Neural progenitor cell (in vitro differentiated cells): ENCODE measurements around the gene LARP6. TPM values are rescaled to one million over a fixed set of nuclear protein-coding genes. Genes with fewer than 3 reads are reported as not detected.

Source experiments
- DNase-seq: peaks from one replicate; pipeline ENCODE4 v3.0.0-alpha.2; 2016; ENCODE audit warnings: low spot score
- H2AFZ ChIP-seq: fragments of 200-600 bp; sonication (generic); replicated peaks from 2 replicates; pipeline ENCODE4 v1.6.1; 2016; ENCODE audit warnings: antibody characterized with exemption
- H3F3A ChIP-seq: fragments of 200-600 bp; sonication (generic); 2 replicates; pipeline ENCODE4 v1.6.1; 2016; ENCODE audit warnings: antibody characterized with exemption, low read depth
- H3K27ac ChIP-seq: fragments of 200-600 bp; sonication (generic); 2 replicates; pipeline ENCODE4 v1.5.1; 2016; ENCODE audit warnings: mild to moderate bottlenecking
- H3K27me3 ChIP-seq: fragments of 200-600 bp; sonication (generic); 2 replicates; pipeline ENCODE4 v1.6.1; 2016; ENCODE audit warnings: mild to moderate bottlenecking, moderate library complexity
- H3K36me3 ChIP-seq: fragments of 200-600 bp; sonication (generic); 2 replicates; pipeline ENCODE4 v1.5.1; 2016
- H3K4me1 ChIP-seq: fragments of 200-600 bp; sonication (generic); 2 replicates; pipeline ENCODE4 v1.6.1; 2016; ENCODE audit warnings: mixed run types
- H3K4me2 ChIP-seq: fragments of 200-600 bp; sonication (generic); 2 replicates; pipeline ENCODE4 v1.6.1; 2016
- H3K4me3 ChIP-seq: fragments of 200-600 bp; sonication (generic); 2 replicates; pipeline ENCODE4 v1.5.1; 2016
- H3K79me2 ChIP-seq: fragments of 200-600 bp; sonication (generic); 2 replicates; pipeline ENCODE4 v1.6.1; 2016; ENCODE audit warnings: low read depth
- H3K9ac ChIP-seq: fragments of 200-600 bp; sonication (generic); 2 replicates; pipeline ENCODE4 v1.6.1; 2016
- H3K9me3 ChIP-seq: fragments of 200-600 bp; sonication (generic); 2 replicates; pipeline ENCODE4 v1.5.1; 2016; ENCODE audit warnings: low read depth
- H4K20me1 ChIP-seq: fragments of 200-600 bp; sonication (generic); 2 replicates; pipeline ENCODE4 v1.6.1; 2016; ENCODE audit warnings: low read depth
- H3K27ac Mint-ChIP-seq: 3 replicates; pipeline ENCODE4 v1.8.0; 2021; ENCODE audit warnings: mixed read lengths
- H3K27me3 Mint-ChIP-seq: 2 replicates; pipeline ENCODE4 v1.8.0; 2022; ENCODE audit warnings: low read depth, mild to moderate bottlenecking, inconsistent platforms, moderate library complexity, mixed read lengths; ENCODE audit not compliant: insufficient read depth
- H3K36me3 Mint-ChIP-seq: 3 replicates; pipeline ENCODE4 v1.8.0; 2021; ENCODE audit warnings: mixed read lengths
- H3K4me1 Mint-ChIP-seq: 3 replicates; pipeline ENCODE4 v1.8.0; 2021; ENCODE audit warnings: mixed read lengths
- H3K4me3 Mint-ChIP-seq: 3 replicates; pipeline ENCODE4 v1.8.0; 2021; ENCODE audit warnings: mild to moderate bottlenecking, moderate library complexity, mixed read lengths
- H3K9me3 Mint-ChIP-seq: 3 replicates; pipeline ENCODE4 v1.8.0; 2020; ENCODE audit warnings: mixed read lengths
- EZH2 ChIP-seq: fragments of 200-600 bp; sonication (generic); IDR thresholded peaks from 2 replicates; pipeline ENCODE4 v1.6.1; 2017; ENCODE audit warnings: antibody characterized with exemption, mild to moderate bottlenecking, moderate library complexity
- EZH2phosphoT487 ChIP-seq: fragments of 200-600 bp; sonication (generic); IDR thresholded peaks from 2 replicates; pipeline ENCODE4 v1.6.1; 2017; ENCODE audit warnings: antibody characterized with exemption
- total RNA-seq: library from RNA; depleted of rRNA; stranded (reverse); fragments of >200 nt; gene quantifications from 2 replicates; pipeline ENCODE4 v1.2.3, GENCODE V29; 2015; ENCODE audit warnings: low replicate concordance
- TF ChIP-seq, protein P1 (sequence below): fragments of 200-600 bp; sonication (generic); IDR thresholded peaks from 2 replicates; pipeline ENCODE4 v1.5.1; 2017; ENCODE audit warnings: antibody characterized with exemption, mild to moderate bottlenecking

LARP6 gene
- total RNA-seq, 1 donor from 2014 or later, result 19.3 TPM

DNA sequence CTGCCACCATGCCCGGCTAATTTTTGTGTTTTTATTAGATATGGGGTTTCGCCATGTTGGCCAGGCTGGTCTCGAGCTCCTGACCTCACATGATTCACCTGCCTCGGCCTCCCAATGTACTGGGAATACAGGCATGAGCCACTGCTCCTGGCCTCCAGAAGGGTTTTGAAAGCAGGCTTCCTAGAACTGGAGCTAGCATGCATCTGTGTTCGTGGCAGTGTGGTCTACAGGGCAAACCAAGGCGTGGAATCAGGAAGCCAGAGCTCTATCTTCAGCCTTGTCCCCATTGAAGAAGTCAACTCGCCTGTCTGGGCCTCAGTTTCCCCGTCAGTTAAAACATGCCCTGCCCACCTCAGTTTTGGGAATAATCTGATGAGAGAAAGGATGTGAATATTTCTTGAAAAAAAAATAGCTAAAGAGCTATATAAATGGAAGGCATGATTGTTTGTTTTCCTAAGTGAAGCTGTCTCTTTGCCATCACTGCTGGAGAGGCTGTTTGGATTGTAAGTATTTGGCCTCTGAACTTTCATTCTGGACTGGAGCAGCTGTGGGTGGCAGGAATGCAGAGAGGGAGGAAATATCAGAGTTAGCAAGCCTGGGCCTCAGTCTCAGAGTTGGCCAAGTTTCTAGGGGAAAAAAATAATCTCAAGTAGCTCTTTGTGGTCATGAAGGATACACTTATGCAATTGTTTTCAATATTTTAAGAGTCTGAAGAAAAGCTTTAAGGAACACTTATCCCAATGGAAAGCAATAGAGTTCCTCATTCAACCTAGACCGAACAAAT lies 54.1 kb downstream of the LARP6 start:
- Mint-ChIP-seq H3K4me3 (no peak overlapping the region), H3K4me1 (peaks cover 11% of the 10 kb centered on the region), H3K27me3 (no peaks in the 10 kb centered on the region), H3K27ac (no peak overlapping the region), H3K36me3 (no peaks in the 10 kb centered on the region), H3K9me3 (no peaks in the 10 kb centered on the region)
- Histone ChIP-seq H3K79me2 (no peaks in the 10 kb centered on the region), H3F3A (no peaks in the 10 kb centered on the region), H3K9ac (no peak overlapping the region), H3K27ac (no peak overlapping the region), H4K20me1 (no peaks in the 10 kb centered on the region), H2AFZ (no peak overlapping the region), H3K4me3 (no peak overlapping the region), H3K36me3 (no peaks in the 10 kb centered on the region), H3K4me1 (no peaks in the 10 kb centered on the region), H3K27me3 (no peaks in the 10 kb centered on the region), H3K9me3 (no peaks in the 10 kb centered on the region), H3K4me2 (no peak overlapping the region)
- TF ChIP-seq, protein P1, sequence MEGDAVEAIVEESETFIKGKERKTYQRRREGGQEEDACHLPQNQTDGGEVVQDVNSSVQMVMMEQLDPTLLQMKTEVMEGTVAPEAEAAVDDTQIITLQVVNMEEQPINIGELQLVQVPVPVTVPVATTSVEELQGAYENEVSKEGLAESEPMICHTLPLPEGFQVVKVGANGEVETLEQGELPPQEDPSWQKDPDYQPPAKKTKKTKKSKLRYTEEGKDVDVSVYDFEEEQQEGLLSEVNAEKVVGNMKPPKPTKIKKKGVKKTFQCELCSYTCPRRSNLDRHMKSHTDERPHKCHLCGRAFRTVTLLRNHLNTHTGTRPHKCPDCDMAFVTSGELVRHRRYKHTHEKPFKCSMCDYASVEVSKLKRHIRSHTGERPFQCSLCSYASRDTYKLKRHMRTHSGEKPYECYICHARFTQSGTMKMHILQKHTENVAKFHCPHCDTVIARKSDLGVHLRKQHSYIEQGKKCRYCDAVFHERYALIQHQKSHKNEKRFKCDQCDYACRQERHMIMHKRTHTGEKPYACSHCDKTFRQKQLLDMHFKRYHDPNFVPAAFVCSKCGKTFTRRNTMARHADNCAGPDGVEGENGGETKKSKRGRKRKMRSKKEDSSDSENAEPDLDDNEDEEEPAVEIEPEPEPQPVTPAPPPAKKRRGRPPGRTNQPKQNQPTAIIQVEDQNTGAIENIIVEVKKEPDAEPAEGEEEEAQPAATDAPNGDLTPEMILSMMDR, result no peak
- no peak for TF ChIP-seq EZH2phosphoT487
- TF ChIP-seq EZH2, result no peak
- DNase-seq, result no peak

DNA sequence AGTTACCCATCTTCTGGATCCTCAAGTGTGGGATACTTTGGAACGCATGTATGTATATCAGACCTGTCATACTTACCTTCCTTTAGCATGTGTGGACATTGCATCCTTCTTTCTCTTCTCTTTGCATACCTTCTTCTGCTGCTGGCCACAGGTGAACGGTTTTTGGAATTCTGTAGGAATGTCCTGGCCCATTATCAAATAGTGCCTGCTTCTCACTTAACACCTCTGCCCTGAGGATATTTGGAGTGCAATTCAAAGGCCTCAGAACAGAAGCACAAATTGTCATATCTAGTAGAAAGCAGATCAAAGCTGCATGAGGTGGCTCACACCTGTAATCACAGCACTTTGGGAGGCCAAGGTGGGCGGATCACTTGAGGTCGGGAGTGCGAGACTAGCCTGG lies 56.5 kb downstream of the LARP6 start:
- H3K27ac Mint-ChIP-seq, result no peak overlapping the region
- Histone ChIP-seq H3K9me3 (no peaks in the 10 kb centered on the region), H3K79me2 (no peaks in the 10 kb centered on the region), H3K4me3 (no peak overlapping the region), H2AFZ (no peak overlapping the region), H3K4me1 (no peaks in the 10 kb centered on the region), H3K27ac (no peak overlapping the region), H3K9ac (no peak overlapping the region), H3K4me2 (no peak overlapping the region), H3F3A (no peaks in the 10 kb centered on the region), H3K36me3 (no peaks in the 10 kb centered on the region), H4K20me1 (no peaks in the 10 kb centered on the region), H3K27me3 (no peaks in the 10 kb centered on the region)
- H3K36me3 Mint-ChIP-seq, result no peaks in the 10 kb centered on the region
- no peaks in the 10 kb centered on the region for H3K9me3 Mint-ChIP-seq
- TF ChIP-seq, protein P1, result no peak
- no peak for TF ChIP-seq EZH2
- no peak overlapping the region for H3K4me3 Mint-ChIP-seq
- peaks cover 11% of the 10 kb centered on the region for H3K4me1 Mint-ChIP-seq
- no peak for DNase-seq
- H3K27me3 Mint-ChIP-seq, result no peaks in the 10 kb centered on the region

DNA sequence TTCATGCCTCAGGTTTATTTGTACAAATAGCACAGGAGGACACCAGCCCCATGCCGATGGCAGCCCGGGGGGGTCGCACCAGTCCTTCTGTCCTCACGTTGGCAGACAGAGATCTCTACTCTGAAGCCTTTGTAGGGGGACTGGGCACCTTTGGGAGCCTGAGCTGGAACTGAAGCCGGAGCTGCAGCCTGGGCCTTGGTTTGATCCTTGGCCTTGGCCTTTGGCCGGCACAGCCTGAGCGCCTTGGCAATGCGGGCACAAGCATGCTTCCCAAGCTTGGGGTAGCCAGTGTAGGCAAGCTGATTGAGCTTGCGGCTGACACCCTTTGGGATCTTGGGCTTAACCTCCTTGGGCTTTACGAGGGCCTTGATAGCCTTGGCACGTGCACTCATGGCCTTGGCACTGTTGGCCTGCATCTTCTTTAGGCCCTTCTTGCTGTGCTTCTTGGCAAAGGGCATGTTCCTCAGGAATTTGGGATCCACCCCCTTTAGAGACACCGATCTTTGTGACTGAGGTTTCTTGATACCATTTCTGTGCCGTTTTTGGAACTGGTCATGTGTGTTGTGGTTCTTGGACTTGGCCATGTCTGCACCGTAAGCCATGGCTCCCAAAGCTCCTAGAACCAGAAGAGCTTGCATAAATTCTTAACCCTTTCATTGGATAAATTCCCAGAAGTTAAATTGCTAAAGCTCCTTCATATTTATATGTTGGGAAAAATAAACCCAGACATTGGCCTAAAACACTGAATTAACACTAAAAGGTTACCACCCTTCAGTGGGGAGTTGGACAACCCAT lies 57.2 kb downstream of the LARP6 start:
- DNase-seq, result no peak
- Mint-ChIP-seq H3K36me3 (no peaks in the 10 kb centered on the region), H3K4me1 (peaks cover 11% of the 10 kb centered on the region), H3K27me3 (no peaks in the 10 kb centered on the region), H3K27ac (no peak overlapping the region), H3K4me3 (no peak overlapping the region), H3K9me3 (no peaks in the 10 kb centered on the region)
- TF ChIP-seq EZH2phosphoT487, result no peak
- TF ChIP-seq, protein P1, result no peak
- TF ChIP-seq EZH2, result no peak
- H3K4me1 ChIP-seq, result peaks cover 4% of the 10 kb centered on the region
- no peaks in the 10 kb centered on the region for H3K79me2 ChIP-seq
- H4K20me1 ChIP-seq, result no peaks in the 10 kb centered on the region
- H3K27me3 ChIP-seq, result no peaks in the 10 kb centered on the region
- no peak overlapping the region for H3K9ac ChIP-seq
- H3K9me3 ChIP-seq, result no peaks in the 10 kb centered on the region
- H3K27ac ChIP-seq, result no peak overlapping the region
- no peak overlapping the region for H3K4me2 ChIP-seq
- H2AFZ ChIP-seq, result no peak overlapping the region
- no peak overlapping the region for H3K4me3 ChIP-seq
- no peaks in the 10 kb centered on the region for H3K36me3 ChIP-seq
- no peaks in the 10 kb centered on the region for H3F3A ChIP-seq
